Adrenal gland (tissue), 19 donors: Measurements from ENCODE around the gene BCL7A. TPM values are rescaled to one million over a fixed set of nuclear protein-coding genes. Genes with fewer than 3 reads are reported as not detected.

Experiments
- DNase-seq, 7 donors: peaks; one replicate each; pipeline ENCODE4 v3.0.0-alpha.2; 2019 to 2020
- H3K27ac ChIP-seq, 5 donors: fragments of 200-600 bp; sonication (generic) in 4 of 5; 1 replicate in 3 of 5; 2 replicates in 2 of 5; pipeline versions ENCODE4 v1.5.1 to v1.8.0; 2016 to 2020; ENCODE audit warnings: mild to moderate bottlenecking in 1 of 5
- H3K27me3 ChIP-seq: fragments of 200-600 bp; 2 replicates; pipeline ENCODE4 v1.8.0; 2021
- H3K36me3 ChIP-seq, 2 donors: fragments of 200-600 bp; replicated peaks in 1 of 2; 1 replicate in 1 of 2; 2 replicates in 1 of 2; pipeline versions ENCODE4 v1.5.1 to v1.8.0; 2018 to 2022
- H3K4me1 ChIP-seq, 2 donors: fragments of 200-600 bp; replicated peaks in 1 of 2; 1 replicate in 1 of 2; 2 replicates in 1 of 2; pipeline versions ENCODE4 v1.5.1 to v1.8.0; 2018 to 2021
- H3K4me3 ChIP-seq, 4 donors: fragments of 200-600 bp; sonication (generic) in 3 of 4; one replicate each; pipeline ENCODE4 v1.5.1; 2016 to 2018
- H3K9me3 ChIP-seq, 3 donors: fragments of 200-600 bp; sonication (generic) in 1 of 3; replicated peaks in 1 of 3; 1 replicate in 2 of 3; 2 replicates in 1 of 3; pipeline versions ENCODE4 v1.5.1 to v1.8.0; 2016 to 2021
- CTCF ChIP-seq, 6 experiments: fragments of 450-650 bp in 4 of 6; fragments of 200-600 bp in 2 of 6; sonication (generic) in 1 of 6; IDR thresholded peaks; 1 replicate in 5 of 6; 2 replicates in 1 of 6; pipeline versions ENCODE4 v1.5.1 to v1.8.0; 2016 to 2021; ENCODE audit warnings: antibody characterized with exemption in 6 of 6, mild to moderate bottlenecking in 2 of 6, moderate library complexity in 1 of 6
- POLR2A ChIP-seq, 2 donors: fragments of 450-650 bp; IDR thresholded peaks; one replicate each; pipeline ENCODE4 v1.6.1; 2017; ENCODE audit warnings: antibody characterized with exemption in 2 of 2, mild to moderate bottlenecking in 2 of 2, moderate library complexity in 1 of 2
- WGBS, 4 donors: extraction: QIAGEN DNeasy Blood & Tissue Kit in 2 of 4; methylation state at CpG; one replicate each; pipeline versions ENCODE4 v1.1.5 to v1.1.7; 2013 to 2017; 5-methylcytosine and 5-hydroxymethylcytosine counted together
- intact Hi-C, 2 donors: fragments of 100-400 bp; cut with DNase I; formaldehyde crosslinking; loops; one replicate each; pipeline versions ENCODE4 v1.14.1 to v1.15.0; 2022 to 2023
- long read RNA-seq, 10 donors: library from polyadenylated mRNA in 3 of 10; unstranded in 2 of 10; stranded (forward) in 1 of 10; transcript quantifications; one replicate each; pipeline ENCODE4 v2.0.0 and lab custom pipeline, GENCODE V29; 2021 to 2026
- polyA plus RNA-seq, 3 donors: library from polyadenylated mRNA; stranded (reverse); fragments of 200-250 nt in 2 of 3; fragments of 350-450 nt in 1 of 3; fragmentation: Illumina TruSeq in 1 of 3; extraction: RNeasy Lipid Tissue Mini Kit (QIAGEN cat#74804) in 1 of 3; gene quantifications; one replicate each; pipeline ENCODE4 v1.2.3, GENCODE V29; 2013 to 2014
- total RNA-seq, 9 donors: library from RNA; depleted of rRNA in 4 of 9; stranded (reverse); fragments of >200 nt in 4 of 9; fragments of 120-200 nt in 1 of 9; fragmentation: NEBNext Ultra II Directional in 1 of 9; extraction: Animal tissue kit (Norgen Biotek cat#: 25700) in 1 of 9; gene quantifications; one replicate each; pipeline versions ENCODE4 v1.1.0 to v1.2.4, GENCODE V29; 2013 to 2023
- donor health status: healthy with polysubstance abuse.
- donor health status: Bipolar disorder and iron deficiency.
- donor health status: DM: yes; HTN: yes; CAD: no.
- donor health status: DM: no; HTN: no; CAD: no.
- donor health status: DM: no; HTN: no; CAD: no.
- donor health status: DM: yes; HTN: yes; CAD: no.

Gene BCL7A
- 10 to 100 TPM in 1 of 9 donors, 1 to 10 TPM in 8; 3.9 to 11.5 (median 5.2) TPM for total RNA-seq
- 1 to 10 TPM; 1.6 to 4.6 (median 2.3) TPM for polyA plus RNA-seq
- long read RNA-seq, donor 1, partial matches to known transcripts: 0 of 2 reads
- long read RNA-seq, donor 1, other reads (novel, unspliced or antisense): 0 of 2 reads
- long read RNA-seq, donor 2, full-length matches to known transcripts: 6 of 12 reads
- long read RNA-seq, donor 2, partial matches to known transcripts: 6 of 12 reads
- long read RNA-seq, donor 2, other reads (novel, unspliced or antisense): 0 of 12 reads
- long read RNA-seq, donor 3, full-length matches to known transcripts: 2 of 2 reads
- long read RNA-seq, donor 3, partial matches to known transcripts: 0 of 2 reads
- long read RNA-seq, donor 3, other reads (novel, unspliced or antisense): 0 of 2 reads
- long read RNA-seq, donor 4, partial matches to known transcripts: 1 of 2 reads
- long read RNA-seq, donor 4, other reads (novel, unspliced or antisense): 0 of 2 reads
- long read RNA-seq, donor 5, transcript BCL7A-201 (6 exons, 2,581 nt): major isoform, 10 of 12 reads
- long read RNA-seq, donor 5, partial matches to known transcripts: 0 of 12 reads
- long read RNA-seq, donor 5, other reads (novel, unspliced or antisense): 2 of 12 reads
- long read RNA-seq, donor 6, partial matches to known transcripts: 2 of 4 reads
- long read RNA-seq, donor 6, other reads (novel, unspliced or antisense): 0 of 4 reads
- long read RNA-seq, donor 7, partial matches to known transcripts: 0 of 2 reads
- long read RNA-seq, donor 7, other reads (novel, unspliced or antisense): 0 of 2 reads
- long read RNA-seq, donor 8, full-length matches to known transcripts: 3 of 3 reads
- long read RNA-seq, donor 8, partial matches to known transcripts: 0 of 3 reads
- long read RNA-seq, donor 8, other reads (novel, unspliced or antisense): 0 of 3 reads
- long read RNA-seq, donor 9, full-length matches to known transcripts: 3 of 3 reads
- long read RNA-seq, donor 9, partial matches to known transcripts: 0 of 3 reads
- long read RNA-seq, donor 9, other reads (novel, unspliced or antisense): 0 of 3 reads
- long read RNA-seq, donor 10, partial matches to known transcripts: 9 of 12 reads
- long read RNA-seq, donor 10, other reads (novel, unspliced or antisense): 0 of 12 reads

DNA sequence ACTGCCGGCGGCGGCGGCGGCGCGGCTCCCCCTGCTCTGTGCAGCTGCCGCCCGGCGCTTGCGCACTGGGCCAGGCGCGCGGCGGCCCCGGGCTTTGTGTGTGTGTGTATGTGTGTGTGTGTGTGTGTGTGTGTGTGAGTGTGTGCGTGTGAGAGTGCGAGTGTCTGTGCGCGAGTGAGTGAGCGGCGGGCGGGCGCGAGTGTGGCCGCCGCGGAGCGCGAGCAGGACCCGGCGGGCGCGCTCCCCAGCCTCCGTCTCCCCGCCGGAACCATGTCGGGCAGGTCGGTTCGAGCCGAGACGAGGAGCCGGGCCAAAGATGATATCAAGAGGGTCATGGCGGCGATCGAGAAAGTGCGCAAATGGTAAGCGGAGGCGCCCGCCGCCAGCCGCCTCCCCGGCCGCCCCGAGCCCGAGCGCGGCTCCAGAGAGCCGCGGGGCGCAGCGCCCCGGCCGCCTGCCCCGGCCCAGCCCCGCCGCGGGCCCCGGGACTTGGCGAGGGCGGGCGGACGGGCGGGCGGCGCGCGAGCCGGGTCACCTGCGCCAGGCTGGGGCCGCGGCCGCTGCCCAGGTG lies at the start of gene BCL7A:
BCL7A (plus strand) TSS at position 63 of the 571 bp plus-strand sequence; CDS start at position 271, 208 bp downstream.
- TF ChIP-seq POLR2A (IDR thresholded peaks at IDR 0.05): peak; percentile 28 to 73
- no peak for TF ChIP-seq CTCF (IDR thresholded peaks at IDR 0.05)
- intact Hi-C loops: no loop called here
- Histone ChIP-seq H3K36me3 (no peaks in the 10 kb centered on the region), H3K9me3 (no peaks in the 10 kb centered on the region), H3K4me3 (peak within 1 kb of the TSS in 2 of 4 donors; percentile 45 to 85), H3K27me3 (no peaks in the 10 kb centered on the region), H3K4me1 (peaks cover 13 to 19% of the 10 kb centered on the region in 2 donors), H3K27ac (peak within 1 kb of the TSS in 4 of 5 donors; percentile 41 to 87 (median 76))
- 0 to 1% (median 1%) methylated on average over 10 to 82 of the region's 83 CpGs; no CpG with 5 or more reads in 1 of the 4 donors for WGBS, 4 donors
- DNase-seq: peak; percentile 66 to 80 (median 75)

DNA sequence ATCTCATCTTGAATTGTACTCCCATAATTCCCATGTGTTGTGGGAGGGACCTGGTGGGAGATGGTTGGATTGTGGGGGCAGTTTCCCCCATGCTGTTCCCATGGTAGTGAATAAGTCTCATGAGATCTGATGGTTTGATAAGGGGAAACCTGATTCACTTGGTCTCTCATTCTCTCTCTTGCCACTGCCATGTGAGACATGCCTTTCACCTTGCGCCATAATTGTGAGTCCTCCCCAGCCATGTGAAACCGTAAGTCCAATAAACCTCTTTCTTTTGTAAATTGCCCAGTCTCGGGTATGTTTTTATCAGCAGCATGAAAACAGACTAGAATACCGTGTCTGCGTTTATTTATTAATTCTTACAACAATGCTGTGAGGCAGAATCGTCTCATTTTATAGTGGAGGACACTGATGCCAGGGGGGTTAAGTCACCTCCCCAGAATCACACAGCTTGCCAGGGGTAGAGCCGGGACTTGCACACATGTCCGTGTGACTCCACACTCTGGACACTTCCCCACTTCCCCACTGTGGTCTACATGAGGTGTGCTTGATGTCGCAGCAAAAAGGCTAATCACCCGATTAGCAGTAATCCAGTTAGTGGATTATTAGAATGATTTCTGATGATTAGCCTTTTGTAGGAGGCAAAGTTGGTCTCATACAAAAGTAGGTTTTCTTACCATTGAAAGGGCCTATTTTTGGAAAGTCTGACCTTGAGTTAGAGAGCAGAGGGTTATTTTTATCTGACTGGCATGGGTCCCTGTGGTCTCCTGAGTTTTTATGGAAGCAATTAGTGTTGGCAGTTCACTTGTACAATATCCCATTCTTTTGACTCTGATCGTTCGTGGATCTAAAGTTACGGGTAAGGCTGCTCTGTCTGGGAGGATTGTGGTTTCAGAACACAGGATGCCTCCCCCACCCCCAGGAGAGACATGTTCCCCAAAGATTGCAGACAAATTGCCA lies 47.4 kb upstream of the BCL7A start:
- intact Hi-C loops: no loop called here
- no peak overlapping the region for H3K27ac ChIP-seq
- 67 to 80% (median 71%) methylated on average over 11 to 13 of the region's 13 CpGs for WGBS, 4 donors
- H3K4me1 ChIP-seq: peaks cover 0 to 8% of the 10 kb centered on the region in 2 donors
- TF ChIP-seq CTCF (IDR thresholded peaks at IDR 0.05): no peak
- TF ChIP-seq POLR2A (IDR thresholded peaks at IDR 0.05): no peak
- no peaks in the 10 kb centered on the region for H3K9me3 ChIP-seq
- no peaks in the 10 kb centered on the region for H3K27me3 ChIP-seq
- H3K36me3 ChIP-seq: no peaks in the 10 kb centered on the region
- no peak for DNase-seq
- no peak overlapping the region for H3K4me3 ChIP-seq

DNA sequence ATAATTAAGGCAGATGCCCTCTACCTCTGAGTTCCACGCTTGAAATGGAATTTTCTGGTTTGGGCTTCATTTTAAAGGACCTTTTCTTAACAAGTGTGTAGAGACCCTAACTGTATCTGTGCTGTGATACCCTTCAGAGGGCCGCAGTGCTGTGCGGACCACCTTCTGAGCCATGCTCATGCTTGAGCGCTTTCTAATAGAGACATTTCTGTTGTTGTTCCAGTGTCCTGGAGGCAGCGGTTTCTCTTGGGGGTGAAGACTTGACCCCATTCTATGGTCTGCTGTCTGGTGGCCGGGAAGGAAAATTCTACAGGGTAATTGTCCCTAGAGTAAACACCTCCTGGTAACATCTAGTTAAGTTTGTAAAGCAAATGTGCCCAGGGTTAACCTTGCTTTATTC lies 46.7 kb upstream of the BCL7A start:
- 91 to 94% (median 92%) methylated on average over 5 to 6 of the region's 6 CpGs for WGBS, 4 donors
- H3K4me3 ChIP-seq: no peak overlapping the region
- intact Hi-C loops: no loop called here
- TF ChIP-seq POLR2A (IDR thresholded peaks at IDR 0.05) (no peak), CTCF (IDR thresholded peaks at IDR 0.05) (no peak)
- DNase-seq: no peak
- peaks cover 0 to 8% of the 10 kb centered on the region in 2 donors for H3K4me1 ChIP-seq
- H3K27me3 ChIP-seq: no peaks in the 10 kb centered on the region
- no peaks in the 10 kb centered on the region for H3K9me3 ChIP-seq
- H3K36me3 ChIP-seq: no peaks in the 10 kb centered on the region
- no peak overlapping the region for H3K27ac ChIP-seq
